ENCODE results near the gene CLOCK.

GRCh38 chr4:55438314-55438713 is 108.4 kb downstream of the CLOCK start:
- no peak for TF ChIP-seq POLR2AphosphoS5 (IDR thresholded peaks at IDR 0.05; ENCODE audit: low read depth, low read length)
- no peak for TF ChIP-seq CTCF (IDR thresholded peaks at IDR 0.05)
- no peak for TF ChIP-seq REST (IDR thresholded peaks at IDR 0.05; ENCODE audit: insufficient read depth in 1 of 2, low read depth in 2 of 2, low read length in 1 of 2)
- TF ChIP-seq SIN3A (IDR thresholded peaks at IDR 0.05; ENCODE audit: borderline replicate concordance, insufficient read depth, low read depth, low read length) = no peak

All from Panc1 (cell line).